Cardiac muscle cell (in vitro differentiated cells and primary cell): ENCODE results near the gene TENM3. TPM values are rescaled to one million over a fixed set of nuclear protein-coding genes. Genes with fewer than 3 reads are reported as not detected.

Experiments used
- DNase-seq, 2 donors: peaks; one replicate each; pipeline versions ENCODE4 v3.0.0 to v3.0.0-alpha.2; 2010 to 2017; ENCODE audit warnings: low read depth in 1 of 2, low spot score in 1 of 2
- H3K27ac ChIP-seq: fragments of 200-600 bp; sonication (generic); 2 replicates; pipeline ENCODE4 v1.5.1; 2016
- H3K27me3 ChIP-seq: fragments of 200-600 bp; sonication (generic); 2 replicates; pipeline ENCODE4 v1.6.0; 2016; ENCODE audit warnings: control low read depth
- H3K36me3 ChIP-seq: fragments of 200-600 bp; sonication (generic); 2 replicates; pipeline ENCODE4 v1.5.1; 2016; ENCODE audit warnings: control low read depth
- H3K4me1 ChIP-seq: fragments of 200-600 bp; sonication (generic); 2 replicates; pipeline ENCODE4 v1.8.1; 2017; ENCODE audit warnings: low read depth, mild to moderate bottlenecking, mixed run types
- H3K4me3 ChIP-seq: fragments of 200-600 bp; sonication (generic); 2 replicates; pipeline ENCODE4 v1.5.1; 2016; ENCODE audit warnings: mild to moderate bottlenecking
- H3K9me3 ChIP-seq: fragments of 200-600 bp; sonication (generic); 2 replicates; pipeline ENCODE4 v1.5.1; 2017; ENCODE audit warnings: low read depth, mild to moderate bottlenecking, control low read depth
- CTCF ChIP-seq: IDR thresholded peaks from 2 replicates; pipeline ENCODE4 v1.5.1; 2012; ENCODE audit warnings: low read depth, mild to moderate bottlenecking, low read length
- polyA plus RNA-seq: library from polyadenylated mRNA; unstranded; fragments of >200 nt; fragmentation: Nextera tagmentation; extraction: Ambion mirVana; gene quantifications from 2 replicates; pipeline ENCODE4 v1.2.1, GENCODE V29; 2016
- total RNA-seq: library from RNA; depleted of rRNA; stranded (reverse); fragments of >200 nt; gene quantifications from 2 replicates; pipeline ENCODE4 v1.2.3, GENCODE V29; 2016

Gene TENM3
- total and polyA plus RNA-seq, 2 experiments from 2014 or later: 12.5 to 24.8 TPM

- Histone ChIP-seq H3K4me3 (no peak overlapping the region), H3K9me3 (no peaks in the 10 kb centered on the region), H3K36me3 (no peaks in the 10 kb centered on the region), H3K27me3 (peaks cover 3% of the 10 kb centered on the region), H3K4me1 (peaks cover 17% of the 10 kb centered on the region), H3K27ac (no peak overlapping the region)
- DNase-seq: peak in 1 of 2 donors; percentile 90
- TF ChIP-seq CTCF: no peak
Observed at GRCh38 chr4:182536221-182536811, 293.1 kb downstream of the TENM3 start.

- no peak for DNase-seq
- Histone ChIP-seq H3K36me3 (no peaks in the 10 kb centered on the region), H3K4me1 (peaks cover 17% of the 10 kb centered on the region), H3K27me3 (peaks cover 3% of the 10 kb centered on the region), H3K9me3 (no peaks in the 10 kb centered on the region), H3K4me3 (no peak overlapping the region), H3K27ac (no peak overlapping the region)
- TF ChIP-seq CTCF: no peak
Observed at GRCh38 chr4:182537031-182537795, 294.0 kb downstream of the TENM3 start.

GRCh38 chr4:182538031-182538430 lies 294.8 kb downstream of the TENM3 start:
- H3K36me3 ChIP-seq: no peaks in the 10 kb centered on the region
- no peak overlapping the region for H3K27ac ChIP-seq
- peaks cover 17% of the 10 kb centered on the region for H3K4me1 ChIP-seq
- H3K27me3 ChIP-seq: peaks cover 3% of the 10 kb centered on the region
- TF ChIP-seq CTCF: no peak
- H3K9me3 ChIP-seq: no peaks in the 10 kb centered on the region
- no peak overlapping the region for H3K4me3 ChIP-seq
- no peak for DNase-seq

GRCh38 chr4:182540496-182540895 lies 297.3 kb downstream of the TENM3 start:
- H3K9me3 ChIP-seq: no peaks in the 10 kb centered on the region
- no peaks in the 10 kb centered on the region for H3K36me3 ChIP-seq
- no peak for TF ChIP-seq CTCF
- no peak overlapping the region for H3K27ac ChIP-seq
- peaks cover 17% of the 10 kb centered on the region for H3K4me1 ChIP-seq
- H3K4me3 ChIP-seq: no peak overlapping the region
- DNase-seq: no peak
- H3K27me3 ChIP-seq: peaks cover 3% of the 10 kb centered on the region

- no peak for DNase-seq
- H3K9me3 ChIP-seq: no peaks in the 10 kb centered on the region
- no peaks in the 10 kb centered on the region for H3K36me3 ChIP-seq
- no peak overlapping the region for H3K27ac ChIP-seq
- H3K4me3 ChIP-seq: no peak overlapping the region
- no peaks in the 10 kb centered on the region for H3K27me3 ChIP-seq
- H3K4me1 ChIP-seq: no peaks in the 10 kb centered on the region
- no peak for TF ChIP-seq CTCF
Observed at GRCh38 chr4:182547435-182547834, 304.2 kb downstream of the TENM3 start.
